ENCODE data around the gene G6PC2. TPM values are rescaled to one million over a fixed set of nuclear protein-coding genes. Genes with fewer than 3 reads are reported as not detected.

G6PC2 gene
- total RNA-seq, 1 experiment from 2014 or later, result not detected

DNA sequence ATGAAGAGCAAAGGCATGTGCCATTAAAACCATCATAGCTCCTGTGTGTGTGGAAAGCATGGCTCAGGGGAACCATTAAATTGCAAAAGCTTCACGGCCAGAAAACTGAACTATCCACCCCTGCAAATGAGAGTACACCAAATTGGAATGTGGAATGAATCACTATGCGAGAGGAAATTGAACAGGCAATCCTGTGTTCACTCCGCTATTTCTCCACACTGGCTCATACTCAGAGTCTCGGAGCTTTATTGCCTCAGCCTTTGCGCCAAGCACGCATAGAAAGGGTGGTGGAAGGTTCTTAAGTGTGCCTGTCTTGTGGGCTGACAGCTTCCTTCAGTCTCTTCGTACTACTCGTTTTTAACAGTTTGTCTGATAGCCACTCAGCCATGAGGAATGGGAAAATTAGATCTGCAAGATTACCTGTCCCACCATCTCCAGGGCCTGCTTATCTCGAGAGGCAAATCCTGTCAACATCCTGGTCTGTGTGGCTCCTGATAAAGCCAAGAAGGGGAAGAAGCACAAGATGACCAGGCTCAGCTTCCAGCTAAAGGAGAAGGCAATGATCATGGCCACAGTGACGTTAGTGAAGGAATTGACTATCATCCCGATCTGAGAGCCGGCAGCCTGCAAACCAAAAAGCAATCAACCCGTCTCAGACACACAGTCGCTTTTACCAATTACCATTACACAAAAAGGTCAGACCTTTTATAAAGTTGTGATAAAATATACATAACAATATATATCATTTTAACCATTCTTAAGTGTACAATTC lies 34.9 kb downstream of the G6PC2 start (continued):
- TF ChIP-seq, protein P1, sequence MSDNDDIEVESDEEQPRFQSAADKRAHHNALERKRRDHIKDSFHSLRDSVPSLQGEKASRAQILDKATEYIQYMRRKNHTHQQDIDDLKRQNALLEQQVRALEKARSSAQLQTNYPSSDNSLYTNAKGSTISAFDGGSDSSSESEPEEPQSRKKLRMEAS (CRISPR knock-in tag; IDR thresholded peaks at IDR 0.05), result no peak
- TF ChIP-seq, protein P2, sequence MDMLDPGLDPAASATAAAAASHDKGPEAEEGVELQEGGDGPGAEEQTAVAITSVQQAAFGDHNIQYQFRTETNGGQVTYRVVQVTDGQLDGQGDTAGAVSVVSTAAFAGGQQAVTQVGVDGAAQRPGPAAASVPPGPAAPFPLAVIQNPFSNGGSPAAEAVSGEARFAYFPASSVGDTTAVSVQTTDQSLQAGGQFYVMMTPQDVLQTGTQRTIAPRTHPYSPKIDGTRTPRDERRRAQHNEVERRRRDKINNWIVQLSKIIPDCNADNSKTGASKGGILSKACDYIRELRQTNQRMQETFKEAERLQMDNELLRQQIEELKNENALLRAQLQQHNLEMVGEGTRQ (CRISPR knock-in tag; IDR thresholded peaks at IDR 0.05), result no peak
- TF ChIP-seq, protein P3, sequence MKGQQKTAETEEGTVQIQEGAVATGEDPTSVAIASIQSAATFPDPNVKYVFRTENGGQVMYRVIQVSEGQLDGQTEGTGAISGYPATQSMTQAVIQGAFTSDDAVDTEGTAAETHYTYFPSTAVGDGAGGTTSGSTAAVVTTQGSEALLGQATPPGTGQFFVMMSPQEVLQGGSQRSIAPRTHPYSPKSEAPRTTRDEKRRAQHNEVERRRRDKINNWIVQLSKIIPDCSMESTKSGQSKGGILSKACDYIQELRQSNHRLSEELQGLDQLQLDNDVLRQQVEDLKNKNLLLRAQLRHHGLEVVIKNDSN (CRISPR knock-in tag; IDR thresholded peaks at IDR 0.05), result no peak
- TF ChIP-seq, protein P4, sequence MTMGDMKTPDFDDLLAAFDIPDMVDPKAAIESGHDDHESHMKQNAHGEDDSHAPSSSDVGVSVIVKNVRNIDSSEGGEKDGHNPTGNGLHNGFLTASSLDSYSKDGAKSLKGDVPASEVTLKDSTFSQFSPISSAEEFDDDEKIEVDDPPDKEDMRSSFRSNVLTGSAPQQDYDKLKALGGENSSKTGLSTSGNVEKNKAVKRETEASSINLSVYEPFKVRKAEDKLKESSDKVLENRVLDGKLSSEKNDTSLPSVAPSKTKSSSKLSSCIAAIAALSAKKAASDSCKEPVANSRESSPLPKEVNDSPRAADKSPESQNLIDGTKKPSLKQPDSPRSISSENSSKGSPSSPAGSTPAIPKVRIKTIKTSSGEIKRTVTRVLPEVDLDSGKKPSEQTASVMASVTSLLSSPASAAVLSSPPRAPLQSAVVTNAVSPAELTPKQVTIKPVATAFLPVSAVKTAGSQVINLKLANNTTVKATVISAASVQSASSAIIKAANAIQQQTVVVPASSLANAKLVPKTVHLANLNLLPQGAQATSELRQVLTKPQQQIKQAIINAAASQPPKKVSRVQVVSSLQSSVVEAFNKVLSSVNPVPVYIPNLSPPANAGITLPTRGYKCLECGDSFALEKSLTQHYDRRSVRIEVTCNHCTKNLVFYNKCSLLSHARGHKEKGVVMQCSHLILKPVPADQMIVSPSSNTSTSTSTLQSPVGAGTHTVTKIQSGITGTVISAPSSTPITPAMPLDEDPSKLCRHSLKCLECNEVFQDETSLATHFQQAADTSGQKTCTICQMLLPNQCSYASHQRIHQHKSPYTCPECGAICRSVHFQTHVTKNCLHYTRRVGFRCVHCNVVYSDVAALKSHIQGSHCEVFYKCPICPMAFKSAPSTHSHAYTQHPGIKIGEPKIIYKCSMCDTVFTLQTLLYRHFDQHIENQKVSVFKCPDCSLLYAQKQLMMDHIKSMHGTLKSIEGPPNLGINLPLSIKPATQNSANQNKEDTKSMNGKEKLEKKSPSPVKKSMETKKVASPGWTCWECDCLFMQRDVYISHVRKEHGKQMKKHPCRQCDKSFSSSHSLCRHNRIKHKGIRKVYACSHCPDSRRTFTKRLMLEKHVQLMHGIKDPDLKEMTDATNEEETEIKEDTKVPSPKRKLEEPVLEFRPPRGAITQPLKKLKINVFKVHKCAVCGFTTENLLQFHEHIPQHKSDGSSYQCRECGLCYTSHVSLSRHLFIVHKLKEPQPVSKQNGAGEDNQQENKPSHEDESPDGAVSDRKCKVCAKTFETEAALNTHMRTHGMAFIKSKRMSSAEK (CRISPR knock-in tag; IDR thresholded peaks at IDR 0.05; ENCODE audit: borderline replicate concordance), result no peak
- TF ChIP-seq ZBTB21 (CRISPR knock-in tag; IDR thresholded peaks at IDR 0.05; ENCODE audit: borderline replicate concordance) (no peak), CBFB (CRISPR knock-in tag; IDR thresholded peaks at IDR 0.05; ENCODE audit: low read depth) (no peak), CREM (CRISPR knock-in tag; IDR thresholded peaks at IDR 0.05) (no peak), RORB (CRISPR knock-in tag; IDR thresholded peaks at IDR 0.05) (no peak)
- TF ChIP-seq, protein P5, sequence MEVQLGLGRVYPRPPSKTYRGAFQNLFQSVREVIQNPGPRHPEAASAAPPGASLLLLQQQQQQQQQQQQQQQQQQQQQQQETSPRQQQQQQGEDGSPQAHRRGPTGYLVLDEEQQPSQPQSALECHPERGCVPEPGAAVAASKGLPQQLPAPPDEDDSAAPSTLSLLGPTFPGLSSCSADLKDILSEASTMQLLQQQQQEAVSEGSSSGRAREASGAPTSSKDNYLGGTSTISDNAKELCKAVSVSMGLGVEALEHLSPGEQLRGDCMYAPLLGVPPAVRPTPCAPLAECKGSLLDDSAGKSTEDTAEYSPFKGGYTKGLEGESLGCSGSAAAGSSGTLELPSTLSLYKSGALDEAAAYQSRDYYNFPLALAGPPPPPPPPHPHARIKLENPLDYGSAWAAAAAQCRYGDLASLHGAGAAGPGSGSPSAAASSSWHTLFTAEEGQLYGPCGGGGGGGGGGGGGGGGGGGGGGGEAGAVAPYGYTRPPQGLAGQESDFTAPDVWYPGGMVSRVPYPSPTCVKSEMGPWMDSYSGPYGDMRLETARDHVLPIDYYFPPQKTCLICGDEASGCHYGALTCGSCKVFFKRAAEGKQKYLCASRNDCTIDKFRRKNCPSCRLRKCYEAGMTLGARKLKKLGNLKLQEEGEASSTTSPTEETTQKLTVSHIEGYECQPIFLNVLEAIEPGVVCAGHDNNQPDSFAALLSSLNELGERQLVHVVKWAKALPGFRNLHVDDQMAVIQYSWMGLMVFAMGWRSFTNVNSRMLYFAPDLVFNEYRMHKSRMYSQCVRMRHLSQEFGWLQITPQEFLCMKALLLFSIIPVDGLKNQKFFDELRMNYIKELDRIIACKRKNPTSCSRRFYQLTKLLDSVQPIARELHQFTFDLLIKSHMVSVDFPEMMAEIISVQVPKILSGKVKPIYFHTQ (CRISPR knock-in tag; IDR thresholded peaks at IDR 0.05), result no peak

DNA sequence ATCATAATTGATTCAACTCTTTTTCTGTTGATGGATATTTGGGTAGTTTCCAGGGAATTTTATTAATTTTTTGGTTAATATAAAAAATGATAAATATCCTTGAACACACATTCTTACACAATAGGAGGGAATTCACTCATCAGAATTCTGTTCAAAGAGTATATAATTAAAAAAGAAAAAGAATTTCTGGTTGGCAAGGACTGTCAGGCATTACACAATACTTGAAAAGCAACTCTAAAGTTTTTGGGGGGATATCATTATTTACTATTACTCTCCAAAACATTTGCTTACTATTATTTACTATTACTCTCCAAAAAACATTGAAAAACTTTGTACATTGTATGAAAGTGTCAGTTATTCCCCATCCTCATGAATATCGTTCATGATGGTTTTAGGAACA lies 38.0 kb downstream of the G6PC2 start:
- Mint-ChIP-seq H3K36me3 (no peaks in the 10 kb centered on the region), H3K4me1 (no peaks in the 10 kb centered on the region), H3K27ac (no peak overlapping the region), H3K9me3 (no peaks in the 10 kb centered on the region), H3K4me3 (no peak overlapping the region), H3K27me3 (ENCODE audit: low read depth) (no peaks in the 10 kb centered on the region; the same call in 1 of the 2 replicates)
- ATAC-seq (no peak), DNase-seq (ENCODE audit: low spot score) (no peak)
- ChIA-PET CTCF (no interaction called here), POLR2A (no interaction called here)
- TF ChIP-seq, protein P6, sequence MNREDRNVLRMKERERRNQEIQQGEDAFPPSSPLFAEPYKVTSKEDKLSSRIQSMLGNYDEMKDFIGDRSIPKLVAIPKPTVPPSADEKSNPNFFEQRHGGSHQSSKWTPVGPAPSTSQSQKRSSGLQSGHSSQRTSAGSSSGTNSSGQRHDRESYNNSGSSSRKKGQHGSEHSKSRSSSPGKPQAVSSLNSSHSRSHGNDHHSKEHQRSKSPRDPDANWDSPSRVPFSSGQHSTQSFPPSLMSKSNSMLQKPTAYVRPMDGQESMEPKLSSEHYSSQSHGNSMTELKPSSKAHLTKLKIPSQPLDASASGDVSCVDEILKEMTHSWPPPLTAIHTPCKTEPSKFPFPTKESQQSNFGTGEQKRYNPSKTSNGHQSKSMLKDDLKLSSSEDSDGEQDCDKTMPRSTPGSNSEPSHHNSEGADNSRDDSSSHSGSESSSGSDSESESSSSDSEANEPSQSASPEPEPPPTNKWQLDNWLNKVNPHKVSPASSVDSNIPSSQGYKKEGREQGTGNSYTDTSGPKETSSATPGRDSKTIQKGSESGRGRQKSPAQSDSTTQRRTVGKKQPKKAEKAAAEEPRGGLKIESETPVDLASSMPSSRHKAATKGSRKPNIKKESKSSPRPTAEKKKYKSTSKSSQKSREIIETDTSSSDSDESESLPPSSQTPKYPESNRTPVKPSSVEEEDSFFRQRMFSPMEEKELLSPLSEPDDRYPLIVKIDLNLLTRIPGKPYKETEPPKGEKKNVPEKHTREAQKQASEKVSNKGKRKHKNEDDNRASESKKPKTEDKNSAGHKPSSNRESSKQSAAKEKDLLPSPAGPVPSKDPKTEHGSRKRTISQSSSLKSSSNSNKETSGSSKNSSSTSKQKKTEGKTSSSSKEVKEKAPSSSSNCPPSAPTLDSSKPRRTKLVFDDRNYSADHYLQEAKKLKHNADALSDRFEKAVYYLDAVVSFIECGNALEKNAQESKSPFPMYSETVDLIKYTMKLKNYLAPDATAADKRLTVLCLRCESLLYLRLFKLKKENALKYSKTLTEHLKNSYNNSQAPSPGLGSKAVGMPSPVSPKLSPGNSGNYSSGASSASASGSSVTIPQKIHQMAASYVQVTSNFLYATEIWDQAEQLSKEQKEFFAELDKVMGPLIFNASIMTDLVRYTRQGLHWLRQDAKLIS (CRISPR knock-in tag; IDR thresholded peaks at IDR 0.05; ENCODE audit: borderline replicate concordance), result no peak
- TF ChIP-seq, protein P7, sequence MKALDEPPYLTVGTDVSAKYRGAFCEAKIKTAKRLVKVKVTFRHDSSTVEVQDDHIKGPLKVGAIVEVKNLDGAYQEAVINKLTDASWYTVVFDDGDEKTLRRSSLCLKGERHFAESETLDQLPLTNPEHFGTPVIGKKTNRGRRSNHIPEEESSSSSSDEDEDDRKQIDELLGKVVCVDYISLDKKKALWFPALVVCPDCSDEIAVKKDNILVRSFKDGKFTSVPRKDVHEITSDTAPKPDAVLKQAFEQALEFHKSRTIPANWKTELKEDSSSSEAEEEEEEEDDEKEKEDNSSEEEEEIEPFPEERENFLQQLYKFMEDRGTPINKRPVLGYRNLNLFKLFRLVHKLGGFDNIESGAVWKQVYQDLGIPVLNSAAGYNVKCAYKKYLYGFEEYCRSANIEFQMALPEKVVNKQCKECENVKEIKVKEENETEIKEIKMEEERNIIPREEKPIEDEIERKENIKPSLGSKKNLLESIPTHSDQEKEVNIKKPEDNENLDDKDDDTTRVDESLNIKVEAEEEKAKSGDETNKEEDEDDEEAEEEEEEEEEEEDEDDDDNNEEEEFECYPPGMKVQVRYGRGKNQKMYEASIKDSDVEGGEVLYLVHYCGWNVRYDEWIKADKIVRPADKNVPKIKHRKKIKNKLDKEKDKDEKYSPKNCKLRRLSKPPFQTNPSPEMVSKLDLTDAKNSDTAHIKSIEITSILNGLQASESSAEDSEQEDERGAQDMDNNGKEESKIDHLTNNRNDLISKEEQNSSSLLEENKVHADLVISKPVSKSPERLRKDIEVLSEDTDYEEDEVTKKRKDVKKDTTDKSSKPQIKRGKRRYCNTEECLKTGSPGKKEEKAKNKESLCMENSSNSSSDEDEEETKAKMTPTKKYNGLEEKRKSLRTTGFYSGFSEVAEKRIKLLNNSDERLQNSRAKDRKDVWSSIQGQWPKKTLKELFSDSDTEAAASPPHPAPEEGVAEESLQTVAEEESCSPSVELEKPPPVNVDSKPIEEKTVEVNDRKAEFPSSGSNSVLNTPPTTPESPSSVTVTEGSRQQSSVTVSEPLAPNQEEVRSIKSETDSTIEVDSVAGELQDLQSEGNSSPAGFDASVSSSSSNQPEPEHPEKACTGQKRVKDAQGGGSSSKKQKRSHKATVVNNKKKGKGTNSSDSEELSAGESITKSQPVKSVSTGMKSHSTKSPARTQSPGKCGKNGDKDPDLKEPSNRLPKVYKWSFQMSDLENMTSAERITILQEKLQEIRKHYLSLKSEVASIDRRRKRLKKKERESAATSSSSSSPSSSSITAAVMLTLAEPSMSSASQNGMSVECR (CRISPR knock-in tag; IDR thresholded peaks at IDR 0.05; ENCODE audit: borderline replicate concordance), result no peak
- TF ChIP-seq FOXJ3 (CRISPR knock-in tag; IDR thresholded peaks at IDR 0.05; ENCODE audit: borderline replicate concordance), result no peak
- TF ChIP-seq SP1 (CRISPR knock-in tag; conservative IDR thresholded peaks at IDR 0.05), result no peak
- no peak for TF ChIP-seq JUN (CRISPR knock-in tag; IDR thresholded peaks at IDR 0.05)
- TF ChIP-seq SMAD4 (CRISPR knock-in tag; IDR thresholded peaks at IDR 0.05), result no peak
- TF ChIP-seq CREM (CRISPR knock-in tag; IDR thresholded peaks at IDR 0.05), result no peak
- TF ChIP-seq GTF2I (CRISPR knock-in tag; conservative IDR thresholded peaks at IDR 0.05), result no peak
- TF ChIP-seq KAT7 (CRISPR knock-in tag; IDR thresholded peaks at IDR 0.05; ENCODE audit: borderline replicate concordance), result no peak
- TF ChIP-seq NR3C1 (CRISPR knock-in tag; conservative IDR thresholded peaks at IDR 0.05; ENCODE audit: low read depth), result no peak
- TF ChIP-seq CBFB (CRISPR knock-in tag; IDR thresholded peaks at IDR 0.05; ENCODE audit: low read depth), result no peak
